ENCODE results near the gene FNDC3B.

The FNDC3B gene

DNA sequence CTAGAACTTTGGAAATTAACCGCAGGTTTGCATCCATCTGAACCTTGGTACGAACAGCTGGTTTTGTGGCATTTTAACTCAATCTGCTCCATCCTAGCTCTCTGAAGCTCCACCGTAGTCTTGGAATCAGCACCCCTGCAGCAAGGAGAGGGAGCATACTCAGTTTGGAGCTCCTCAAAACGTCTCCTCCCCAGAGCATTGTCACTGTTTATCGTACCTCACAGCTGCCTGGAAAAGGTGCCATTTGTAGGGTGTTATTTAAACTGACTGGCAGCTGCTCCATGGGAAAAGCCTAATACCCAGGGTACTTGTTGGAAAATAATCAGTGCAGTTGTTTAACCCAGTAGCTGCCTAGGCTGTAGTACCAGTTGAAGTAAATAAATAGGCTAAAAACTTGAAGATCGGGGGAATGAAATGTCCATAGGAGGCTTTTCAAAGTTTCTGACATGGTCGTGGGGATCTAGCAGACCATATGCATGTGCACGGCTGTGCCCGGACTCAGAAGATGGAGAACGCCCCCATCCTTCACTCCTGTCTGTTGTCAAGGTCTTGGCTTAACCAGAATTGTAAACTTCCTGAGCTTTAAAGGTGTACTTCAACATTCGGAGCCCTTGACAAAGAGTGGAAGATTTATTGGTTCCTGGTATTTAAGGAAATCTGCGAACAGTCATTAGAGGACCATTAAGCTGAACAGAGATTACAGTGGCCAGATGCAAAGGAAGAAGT is 365.0 kb downstream of the FNDC3B start:
- DNase-seq (ENCODE audit: low spot score) = no peak

DNA sequence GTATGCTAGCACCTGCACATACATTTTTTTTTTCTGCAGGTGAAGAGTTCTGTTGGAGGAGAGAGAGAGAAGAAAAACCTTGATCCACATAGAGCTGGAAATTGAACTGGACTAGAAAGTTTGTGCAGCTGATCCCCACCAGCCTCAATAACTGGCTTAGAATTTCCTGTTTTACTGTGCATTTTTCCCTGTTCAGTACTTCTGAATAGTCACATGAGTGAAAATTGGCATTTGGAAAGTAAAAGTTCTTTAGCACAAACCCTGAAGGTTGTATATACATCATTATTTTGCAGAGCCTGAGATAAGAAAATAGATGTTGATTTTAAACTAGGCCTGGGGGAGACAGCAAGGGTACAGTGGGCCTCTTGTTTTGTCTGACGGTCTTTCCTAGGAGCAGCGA is 366.5 kb downstream of the FNDC3B start:
- no peak for DNase-seq (ENCODE audit: low spot score)

DNA sequence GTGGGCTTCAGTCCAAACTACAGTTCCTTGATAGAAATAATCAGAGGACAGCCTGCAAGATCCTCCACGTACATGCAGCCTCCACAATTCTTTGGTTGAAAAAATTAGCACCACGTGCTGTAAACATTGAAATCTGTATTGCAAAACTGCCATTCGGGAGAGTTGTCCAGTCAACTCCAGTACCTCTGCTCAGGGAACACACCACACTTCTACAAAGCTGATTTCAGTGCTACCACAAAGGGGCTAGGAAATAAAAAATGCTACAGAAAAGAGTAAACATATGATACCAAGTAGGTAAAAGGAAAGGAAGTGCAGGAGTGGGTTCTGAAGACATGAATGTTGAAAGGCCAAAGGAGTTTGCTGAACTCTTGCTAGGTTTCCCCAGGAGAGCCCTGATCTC is 368.5 kb downstream of the FNDC3B start:
- no peak for DNase-seq (ENCODE audit: low spot score)

DNA sequence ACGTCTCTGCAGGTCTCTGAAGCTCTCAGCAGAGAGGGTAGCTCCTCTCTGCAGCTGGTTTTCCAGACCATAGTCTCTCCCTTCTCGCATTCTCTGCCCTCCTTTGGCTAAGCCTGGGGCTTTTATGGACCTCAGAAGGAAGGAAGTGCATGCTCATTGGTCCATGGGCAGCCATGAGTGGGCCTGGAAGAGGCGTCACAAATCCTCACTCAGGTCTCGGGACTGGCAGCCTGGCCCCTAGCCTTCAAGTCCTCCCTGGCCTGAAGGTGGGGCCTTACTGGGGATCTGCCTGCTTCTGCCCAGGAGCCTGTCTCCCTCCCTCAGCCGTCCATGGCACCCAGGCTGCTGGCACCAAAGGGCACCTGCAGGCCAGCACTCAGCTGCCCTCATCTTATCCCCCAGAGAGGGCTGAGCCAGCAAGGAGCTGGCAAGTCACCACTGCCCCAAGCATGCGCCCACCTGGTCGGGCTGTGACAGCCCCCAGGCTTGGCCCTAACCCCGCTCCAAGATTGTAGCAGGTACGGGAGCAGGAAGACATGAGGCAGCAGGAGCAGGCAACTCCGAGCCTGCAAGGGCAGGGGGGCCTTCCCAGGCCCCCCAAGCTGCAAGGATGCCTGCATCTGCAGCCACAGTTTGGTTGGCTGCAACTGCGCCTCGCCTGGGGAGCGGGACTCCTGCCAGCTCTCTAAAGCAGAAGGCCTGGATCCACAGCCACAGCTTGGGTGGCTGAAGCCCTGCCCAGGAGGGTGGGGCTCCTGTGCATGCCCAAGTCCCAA is 371.5 kb downstream of the FNDC3B start:
- DNase-seq (ENCODE audit: low spot score) = no peak

DNA sequence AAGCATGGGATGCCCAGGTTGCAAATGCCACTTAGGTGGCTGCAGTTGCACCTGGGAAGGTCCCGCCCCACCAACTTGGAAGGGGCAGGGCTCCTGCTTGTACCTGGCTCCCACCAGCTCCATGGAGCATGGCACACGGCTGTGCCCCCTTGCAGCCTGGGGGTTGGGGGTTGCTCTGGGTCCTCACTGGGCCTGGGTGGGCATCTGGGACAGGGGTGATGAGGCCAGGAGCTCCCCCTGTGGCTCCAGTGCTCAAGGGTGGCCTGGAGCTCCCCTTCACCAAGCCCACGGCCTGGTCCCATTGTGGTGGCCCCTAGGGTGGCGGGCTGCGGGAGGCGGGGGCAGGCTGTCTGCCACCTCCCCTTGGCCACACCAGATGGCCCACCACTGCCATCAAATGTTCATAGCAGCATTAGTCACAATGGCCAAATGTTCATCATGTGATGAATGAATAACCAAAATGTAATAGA is 372.1 kb downstream of the FNDC3B start:
- no peak for DNase-seq (ENCODE audit: low spot score)

DNA sequence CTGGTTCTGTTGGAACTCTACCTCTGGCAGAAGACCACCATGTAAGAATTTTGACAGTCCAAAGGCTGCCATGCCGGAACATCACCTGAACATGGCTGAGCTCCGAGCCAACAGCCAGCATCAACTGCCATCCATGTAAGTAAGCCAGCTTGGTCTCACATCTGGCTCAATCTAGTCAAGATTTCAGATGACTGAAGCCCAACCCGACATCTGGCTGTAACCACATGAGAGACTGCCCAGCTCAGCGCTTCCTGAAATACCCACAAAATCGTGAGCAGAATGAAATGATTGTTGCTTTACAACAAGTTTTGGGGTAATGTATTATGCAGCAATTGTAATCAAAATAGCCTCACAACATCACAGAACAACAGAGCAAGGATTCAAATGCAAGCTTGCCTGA is 375.9 kb downstream of the FNDC3B start:
- DNase-seq (ENCODE audit: low spot score) = no peak

DNA sequence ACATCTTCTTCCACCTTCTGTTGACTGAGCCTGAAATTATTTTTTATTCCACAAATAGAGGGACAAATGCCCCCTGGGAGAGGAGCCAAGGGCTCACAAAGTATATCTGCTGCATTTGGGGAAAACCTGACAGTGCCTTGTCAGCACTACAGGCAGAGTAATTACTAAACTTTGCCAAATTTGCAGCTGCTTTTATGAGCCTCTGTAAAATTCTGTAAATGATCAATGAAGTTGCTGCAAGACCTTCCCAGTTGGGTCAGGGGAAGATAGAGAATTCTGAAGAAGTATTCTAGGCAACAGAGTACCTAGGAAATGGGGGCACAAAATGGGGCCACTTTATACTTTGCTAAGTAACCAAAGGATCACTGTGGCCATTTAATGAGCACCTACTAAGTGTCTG is 398.3 kb downstream of the FNDC3B start:
- DNase-seq (ENCODE audit: low spot score) = no peak

DNA sequence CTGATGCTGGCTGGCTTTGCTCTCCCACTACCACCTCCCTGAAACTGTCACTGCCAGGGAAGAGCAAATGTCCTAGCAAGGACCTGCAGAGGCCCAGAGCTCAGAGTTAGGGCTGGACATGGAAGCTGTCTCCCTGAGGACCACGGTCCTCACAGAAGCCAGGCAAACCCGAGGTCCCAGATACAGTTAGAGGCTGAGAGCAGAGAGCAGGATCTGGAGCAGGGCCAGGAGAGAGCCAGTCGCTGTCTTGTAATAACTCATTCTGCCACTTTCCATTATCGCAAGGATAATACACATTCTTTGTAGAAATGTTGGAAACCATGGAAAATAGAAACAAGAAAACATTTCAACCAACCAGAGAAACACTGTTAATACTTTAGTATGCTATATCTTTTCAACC is 398.8 kb downstream of the FNDC3B start:
- DNase-seq (ENCODE audit: low spot score) = no peak

DNA sequence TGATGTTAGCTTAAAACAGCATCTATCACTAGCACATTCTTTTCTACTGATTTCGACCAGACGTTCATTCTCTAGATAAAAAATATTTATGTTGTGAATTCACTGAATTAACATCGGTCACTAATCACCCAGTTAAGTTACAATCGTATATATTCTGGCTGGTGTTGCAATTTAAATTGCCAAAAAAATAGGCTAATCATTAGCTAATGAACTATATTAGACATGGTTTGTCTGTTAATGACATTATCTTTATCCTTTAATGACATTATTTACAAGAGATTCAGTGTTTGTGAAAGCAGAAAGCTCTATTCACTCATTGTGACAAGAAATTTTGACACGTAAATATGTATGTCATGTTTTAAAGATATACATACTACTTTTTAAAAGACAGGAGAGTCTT is 402.2 kb downstream of the FNDC3B start:
- no peak for DNase-seq (ENCODE audit: low spot score)

DNA sequence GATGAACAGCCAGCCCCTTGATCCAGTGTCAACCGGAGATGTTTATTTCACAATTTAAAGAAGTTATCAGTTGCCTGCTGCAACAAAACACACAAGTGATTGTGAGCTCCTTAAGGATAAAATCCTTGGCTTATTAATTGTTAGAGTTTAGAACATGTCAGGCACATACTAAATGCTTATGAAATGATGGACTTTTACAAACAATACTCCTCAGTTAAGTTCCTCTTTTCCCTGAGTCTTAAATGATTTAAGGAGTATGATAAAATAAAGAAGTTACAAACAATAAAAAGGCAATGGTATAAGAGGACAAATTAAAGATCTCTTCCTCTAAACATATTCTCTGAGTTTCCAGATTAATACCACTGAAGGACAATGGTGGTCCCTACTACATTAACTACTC is 403.2 kb downstream of the FNDC3B start:
- no peak for DNase-seq (ENCODE audit: low spot score)

DNA sequence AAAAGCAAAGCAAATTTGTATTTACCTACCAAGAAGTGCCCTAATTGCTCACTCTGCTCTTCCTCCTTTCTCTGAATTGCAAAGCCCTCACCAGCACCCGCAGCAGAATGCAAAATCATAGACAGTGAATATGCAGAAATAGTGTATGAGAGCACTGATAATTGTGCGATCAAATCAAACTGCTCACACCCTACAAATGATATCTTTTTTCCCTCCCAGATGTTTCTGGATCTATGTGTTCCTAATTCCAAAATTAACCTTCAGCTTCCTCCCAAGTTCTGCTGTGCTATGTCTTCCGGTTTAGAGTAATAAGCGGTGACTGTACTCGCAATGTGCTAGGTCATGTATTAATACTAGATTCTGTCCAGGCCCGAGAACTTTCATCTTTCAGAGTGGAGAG is 405.4 kb downstream of the FNDC3B start:
- DNase-seq (ENCODE audit: low spot score) = no peak

DNA sequence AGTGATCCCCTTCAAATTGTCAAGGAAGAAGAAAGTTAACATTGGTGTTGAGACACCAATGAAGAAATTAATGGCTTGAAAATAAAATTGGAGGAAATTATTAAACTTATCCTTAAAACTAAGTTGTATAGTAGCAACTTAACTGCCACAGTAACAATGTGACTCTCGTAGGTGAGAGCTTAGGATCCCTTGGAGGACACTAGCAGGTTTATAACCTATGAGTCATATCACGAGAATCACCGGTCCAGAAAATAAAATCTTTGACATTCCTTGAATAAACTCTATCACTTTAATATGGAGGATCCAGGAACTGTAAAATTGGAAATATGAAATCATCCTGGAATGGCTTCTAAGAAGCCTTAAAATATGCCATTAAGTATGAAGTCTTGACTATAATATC is 406.8 kb downstream of the FNDC3B start:
- DNase-seq (ENCODE audit: low spot score) = no peak

DNA sequence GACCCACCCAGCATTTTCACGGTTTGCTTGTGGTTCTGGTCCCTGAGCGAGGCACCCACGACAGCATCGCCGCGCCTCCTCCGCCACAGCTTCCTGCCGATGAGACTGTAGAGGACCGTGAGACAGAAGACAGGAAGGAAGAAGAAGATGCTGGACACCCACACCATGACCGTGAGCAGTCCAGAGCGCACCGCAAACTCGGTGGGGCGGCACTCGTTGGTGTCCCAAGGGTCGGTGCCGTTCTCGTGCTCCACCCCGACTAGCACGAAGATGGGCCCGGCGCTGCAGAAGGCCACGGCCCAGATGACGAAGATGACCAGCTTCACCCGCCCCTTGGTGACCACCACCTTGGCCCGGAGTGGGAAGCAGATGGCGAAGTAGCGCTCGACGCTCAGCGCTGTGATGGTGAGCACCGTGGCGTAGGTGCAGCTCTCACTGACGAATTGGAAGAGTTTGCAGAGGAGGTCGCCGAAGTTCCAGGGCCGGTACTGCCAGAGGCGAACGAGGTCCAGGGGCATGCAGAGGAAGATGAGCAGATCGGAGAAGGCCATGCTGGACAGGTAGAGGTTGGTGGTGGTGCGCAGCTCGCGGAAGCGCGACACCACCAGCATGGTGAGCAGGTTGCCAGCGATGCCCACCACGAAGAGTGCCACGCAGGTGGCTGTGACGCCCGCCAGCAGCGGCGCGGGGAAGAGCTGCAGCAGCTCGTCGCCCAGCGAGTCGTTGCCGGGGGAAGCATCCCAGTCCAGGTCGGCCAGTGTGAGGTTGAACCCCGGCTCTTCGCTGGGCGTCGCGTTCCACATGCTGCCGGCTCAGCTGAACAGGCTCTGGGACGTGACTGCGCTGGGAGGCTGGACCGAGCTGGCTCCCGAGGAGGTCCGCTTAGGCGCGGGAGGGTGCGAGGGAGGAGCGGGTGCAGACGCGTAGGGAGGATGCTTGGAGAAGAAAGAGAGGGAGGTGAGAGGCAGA is 408.5 kb downstream of the FNDC3B start, which contains the start of gene GHSR:
Gene GHSR, minus strand, starts transcription at position 846 of the 969 bp plus-strand sequence. Its CDS starts 43 bp downstream, at position 803.
- no peak for DNase-seq (ENCODE audit: low spot score)

DNA sequence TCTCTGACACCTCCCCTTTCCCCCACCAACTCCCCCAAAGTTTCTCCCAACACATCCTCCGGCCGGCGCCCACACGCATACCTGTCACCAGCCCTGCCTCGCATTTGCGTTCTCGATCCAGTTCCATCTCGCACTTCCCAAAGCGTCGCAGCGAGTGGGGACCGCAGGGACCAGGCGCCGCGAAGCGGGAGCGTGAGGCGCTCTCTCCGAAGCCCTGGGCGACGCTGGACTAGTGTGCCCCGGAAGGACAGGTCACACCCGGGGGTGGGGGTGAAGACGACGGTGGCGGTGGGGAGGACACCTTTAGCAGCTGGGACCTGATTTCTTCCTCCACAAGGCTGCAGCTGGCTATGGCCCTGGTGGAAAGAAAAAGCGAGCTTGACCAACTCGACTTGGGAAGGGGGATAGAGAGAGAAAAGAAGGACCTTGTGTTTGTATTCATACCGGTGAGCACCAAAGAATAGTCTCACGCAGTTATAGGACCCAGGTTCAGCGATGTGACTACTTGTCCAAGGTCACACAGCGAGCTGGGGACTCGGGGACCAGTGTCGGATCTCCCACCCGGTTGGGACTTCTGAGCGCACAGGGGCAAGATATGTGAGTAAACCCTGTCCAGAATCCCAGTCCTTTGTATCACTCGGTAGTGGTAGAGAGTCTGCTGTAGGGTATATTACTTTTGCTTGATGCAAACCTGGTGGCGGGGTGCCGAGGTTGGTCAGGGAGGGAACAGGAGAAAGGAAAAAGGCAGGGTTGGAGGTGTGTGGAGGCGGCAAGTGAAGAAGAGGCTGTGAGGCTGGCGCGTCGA is 409.5 kb downstream of the FNDC3B start:
- DNase-seq (ENCODE audit: low spot score) = no peak

DNA sequence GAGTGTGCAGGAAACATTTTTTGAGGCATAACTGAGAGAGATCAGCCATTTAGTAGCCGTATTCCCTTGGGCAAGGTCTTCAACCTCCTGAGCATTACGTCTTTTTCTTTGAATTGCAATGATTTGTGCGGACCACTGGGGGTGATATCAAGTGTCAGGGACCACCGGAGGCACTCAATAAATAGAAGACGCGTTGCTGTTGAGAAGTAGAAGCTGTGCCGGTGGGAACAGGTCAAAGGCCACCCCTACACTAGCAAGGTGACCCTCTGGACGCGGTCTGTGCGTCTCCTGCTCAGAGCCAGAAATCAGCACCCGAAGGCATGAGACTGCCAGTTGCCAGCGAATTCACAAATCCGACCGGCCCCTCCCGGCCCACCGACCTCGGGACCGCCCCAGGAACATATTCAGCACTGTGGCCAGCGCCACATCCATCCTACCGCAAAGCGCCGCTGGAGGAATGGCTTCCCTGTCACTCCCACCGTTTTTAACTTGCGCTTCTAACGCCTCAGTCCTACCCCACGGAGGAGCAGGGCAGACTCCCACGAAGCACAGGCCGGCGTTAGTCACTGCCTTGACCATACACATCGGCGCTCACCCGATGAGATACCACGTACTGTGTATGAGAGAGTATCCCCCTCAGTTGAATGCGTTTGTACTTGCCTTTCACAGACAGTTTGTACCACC is 410.2 kb downstream of the FNDC3B start:
- DNase-seq (ENCODE audit: low spot score) = no peak

Data from hematopoietic multipotent progenitor cell treated with erythropoietin and hydrocortisone succinate and interleukin-3 and kit ligand, for 17 days (in vitro differentiated cells).